Stimulated activated CD8-positive, alpha-beta memory T cell treated with anti-CD3 and anti-CD28 coated beads, Interleukin-15, amount 100 ng/mL, for 4 hours (primary cell): Measurements from ENCODE around the gene ZSCAN5B.

Experiments used
- DNase-seq, 2 donors: peaks; one replicate each; pipeline ENCODE4 v3.0.0-alpha.2; 2020; ENCODE audit warnings: low read depth in 2 of 2

Gene ZSCAN5B

DNA sequence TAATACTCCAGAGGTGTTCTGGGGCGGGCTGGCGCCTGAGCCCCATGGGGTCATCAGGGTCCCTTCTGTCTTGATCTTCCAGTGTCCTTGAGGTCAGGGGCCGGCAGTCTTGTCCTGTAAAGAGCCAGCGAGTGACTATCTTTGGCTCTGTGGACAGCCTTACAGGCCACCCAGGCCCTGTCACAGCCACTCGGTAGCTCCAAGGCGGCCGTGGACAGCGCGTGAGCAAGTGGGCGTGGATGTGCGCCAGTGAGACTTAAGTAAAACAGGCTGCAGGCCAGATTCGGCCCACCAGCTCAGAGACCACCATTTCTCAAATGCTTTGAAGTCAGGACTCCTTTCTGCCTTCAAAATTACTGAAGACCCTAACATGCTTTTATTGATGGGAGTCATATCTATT, 52.8 kb downstream of the ZSCAN5B start:
- no peak for DNase-seq

- no peak for DNase-seq
Observed at GRCh38 chr19:56144376-56144775, 53.2 kb downstream of the ZSCAN5B start.

DNA sequence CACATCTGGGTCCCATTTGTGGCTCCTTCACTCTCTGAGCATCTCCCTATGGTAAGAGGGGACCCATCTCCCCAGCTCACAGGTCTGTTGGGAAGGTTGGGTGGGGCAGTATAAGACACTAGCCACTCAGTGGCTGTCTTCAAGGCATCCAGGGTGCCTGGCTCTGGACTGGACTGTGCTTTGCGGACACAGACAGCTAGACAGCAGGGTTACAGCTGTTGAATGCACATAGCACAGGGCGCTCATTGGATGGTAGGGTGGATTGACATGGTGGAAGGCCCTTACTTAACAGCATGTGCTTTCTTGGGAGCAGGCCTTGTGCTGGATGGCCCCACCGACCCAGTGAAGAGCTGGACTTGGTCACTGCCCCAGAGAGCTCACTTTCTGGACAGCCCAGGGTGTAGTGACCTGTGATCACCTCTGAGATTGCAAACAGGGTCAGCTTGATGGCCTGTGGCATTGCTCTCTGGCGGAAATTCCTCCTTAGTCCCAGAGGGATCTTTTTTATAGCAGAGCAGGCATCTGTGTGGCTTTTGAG, 54.6 kb downstream of the ZSCAN5B start:
- DNase-seq, result no peak

- DNase-seq, result no peak
Observed at GRCh38 chr19:56142087-56142787, 55.3 kb downstream of the ZSCAN5B start.

DNA sequence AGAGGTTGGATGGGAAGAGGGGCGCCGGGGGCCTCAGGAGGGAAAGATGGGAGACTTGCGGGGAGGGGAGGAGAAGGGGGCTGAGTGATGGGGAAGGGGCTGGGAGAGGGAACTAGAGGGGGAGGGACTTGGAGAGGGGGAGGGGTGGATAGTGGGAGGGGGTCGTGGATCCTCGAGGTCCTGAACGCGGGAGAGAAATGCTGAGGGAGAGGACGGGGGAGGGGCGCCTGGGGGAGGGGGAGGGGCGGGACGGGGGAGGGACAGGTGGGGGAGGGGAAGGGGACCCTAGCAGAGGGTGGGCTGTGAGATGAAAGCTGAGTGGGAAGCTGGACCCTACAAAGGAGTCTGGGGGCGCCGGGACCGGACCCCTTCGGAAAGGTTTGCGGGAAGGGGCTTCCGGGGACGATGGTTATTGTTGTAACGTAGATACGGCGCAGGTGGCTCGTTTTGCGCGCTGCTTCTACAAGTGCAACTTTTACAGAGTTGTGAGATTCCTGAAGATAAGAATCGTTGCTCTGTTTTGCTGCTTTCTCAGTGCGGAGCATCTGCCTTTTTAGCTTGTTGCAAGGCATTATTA, 56.1 kb downstream of the ZSCAN5B start:
- no peak for DNase-seq

DNA sequence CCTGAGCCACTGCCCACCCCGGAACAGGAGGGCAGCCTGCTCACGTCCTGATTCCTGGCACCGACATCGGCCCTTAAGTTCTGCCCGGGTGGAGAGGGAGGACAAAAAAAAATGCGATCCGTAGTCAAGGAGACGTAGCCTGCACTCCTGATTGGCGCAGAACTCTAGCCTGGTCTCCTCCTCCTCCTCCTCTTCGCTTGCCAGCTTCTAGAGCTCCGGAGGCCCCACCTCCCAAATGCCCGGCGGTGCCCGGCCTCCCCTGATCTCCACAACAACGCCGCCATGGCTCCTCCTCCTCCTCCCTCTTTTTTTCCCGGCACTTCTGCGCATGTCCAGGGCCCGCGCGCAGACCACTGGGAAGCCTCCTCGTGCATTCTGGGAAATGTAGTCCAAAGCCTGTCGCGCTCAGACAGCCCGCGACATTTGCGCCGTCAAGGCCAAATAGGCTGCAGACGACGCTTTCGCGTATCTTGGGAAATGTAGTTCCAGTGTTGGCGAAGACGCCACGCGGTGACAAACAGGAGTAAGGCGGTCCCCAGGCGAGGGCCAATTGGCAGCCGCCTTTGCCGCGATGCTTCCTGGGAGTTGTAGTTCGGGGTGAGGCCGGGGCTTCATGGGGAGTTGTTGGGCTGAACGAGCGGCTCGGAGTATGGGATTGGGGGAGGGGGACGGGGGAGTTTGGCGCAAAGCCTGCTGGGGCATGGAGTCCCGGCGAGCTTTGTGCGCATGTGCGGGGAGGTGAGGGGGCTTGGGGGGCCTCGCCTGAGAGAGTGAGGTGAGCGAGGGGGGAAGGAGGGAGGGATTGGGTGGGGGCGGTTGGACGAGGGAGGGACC, 56.8 kb downstream of the ZSCAN5B start, which contains the start of gene ZNF444:
Gene ZNF444 (plus strand): TSS at position 705 of the 834 bp plus-strand sequence. CDS start 5,625 bp downstream, outside the sequence.
- DNase-seq, result peak; percentile 99 to 100

DNA sequence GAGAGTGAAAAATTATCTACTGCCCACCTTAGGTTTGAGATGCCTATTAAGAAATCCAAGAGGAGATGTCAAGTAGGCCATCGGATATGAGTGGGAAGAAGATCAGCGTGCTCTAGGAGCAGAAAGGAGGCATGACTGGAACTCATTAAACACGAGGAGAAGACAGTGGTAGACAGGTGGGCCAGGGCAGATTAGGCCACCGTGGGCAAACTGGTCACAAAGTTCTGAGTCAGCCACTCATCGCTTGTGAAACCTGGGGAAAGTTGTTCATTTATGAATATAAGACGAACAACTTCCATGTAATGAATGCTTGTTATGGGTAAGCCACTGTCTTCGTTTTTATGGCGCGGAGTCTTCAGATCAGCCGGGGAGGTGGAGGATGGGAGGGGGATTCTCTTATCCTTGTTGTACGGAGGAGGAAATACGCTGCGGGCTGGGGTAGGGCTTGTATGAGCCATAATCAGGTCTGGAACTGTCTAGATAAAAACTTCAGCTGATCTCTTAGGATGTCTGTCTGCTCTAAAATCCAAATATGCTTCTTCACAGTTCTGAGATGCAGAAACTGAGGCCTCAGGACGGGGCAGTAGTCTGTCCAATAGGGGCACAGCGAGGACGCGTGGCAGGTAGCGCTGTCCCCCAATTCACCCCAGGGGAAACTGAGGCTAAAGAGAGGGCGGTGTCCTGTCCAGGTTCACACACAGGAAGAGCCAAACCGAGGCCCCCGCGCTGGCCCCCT, 57.6 kb downstream of the ZSCAN5B start:
- no peak for DNase-seq
